ENCODE results near the gene CITED1.

CITED1 gene

DNA sequence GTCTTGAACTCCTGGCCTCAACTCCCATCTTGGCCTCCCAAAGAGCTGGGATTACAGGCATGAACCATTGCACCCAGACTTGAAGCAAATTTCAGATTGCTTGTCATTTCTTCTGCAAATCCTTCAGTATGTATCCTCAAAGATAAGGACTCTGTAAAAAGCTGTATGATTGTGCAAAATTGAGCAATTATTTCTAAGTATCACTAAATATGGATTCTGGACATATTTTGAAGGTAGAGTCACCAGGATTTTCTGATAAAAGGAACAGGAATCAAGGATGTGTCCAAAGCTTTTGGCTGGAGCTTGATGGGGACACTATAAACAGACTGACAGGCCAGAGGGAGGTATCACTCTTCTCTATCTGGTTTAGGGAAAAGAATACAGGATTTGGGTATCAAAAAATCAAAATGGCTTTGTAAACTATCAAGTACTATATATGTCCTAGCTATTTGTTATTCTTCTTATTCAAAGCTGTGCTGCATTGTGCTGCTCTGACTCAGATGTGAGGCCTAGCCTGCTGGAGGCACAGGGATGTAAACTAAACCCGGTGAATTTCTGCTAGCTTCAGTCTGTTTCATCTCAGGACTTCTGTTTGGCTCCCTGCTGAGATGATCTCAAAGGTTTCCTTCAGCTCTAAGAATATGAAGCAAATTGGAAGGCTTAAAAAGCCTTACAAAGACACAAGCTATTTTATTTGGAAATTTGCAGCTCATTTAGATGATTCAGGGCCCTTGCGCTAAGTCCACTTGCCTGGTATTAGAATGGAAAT is 36.9 kb downstream of the CITED1 start:
- H3K4me1 ChIP-seq (ENCODE audit: control insufficient read depth, low read length) = no peaks in the 10 kb centered on the region
- H3F3A ChIP-seq (ENCODE audit: control insufficient read depth, insufficient read depth) = peaks cover 41% of the 10 kb centered on the region
- H3K9me2 ChIP-seq (replicated peaks; ENCODE audit: control insufficient read depth, low read length) = no peaks in the 10 kb centered on the region
- H3K4me2 ChIP-seq (ENCODE audit: low read length) = no peak overlapping the region
- no peak overlapping the region for H3K4me3 ChIP-seq (ENCODE audit: low read length)
- TF ChIP-seq EZH2phosphoT487 (IDR thresholded peaks at IDR 0.05; ENCODE audit: borderline replicate concordance, low read length) (no peak), CTCF (IDR thresholded peaks at IDR 0.05; ENCODE audit: low read depth, low read length, poor library complexity, severe bottlenecking) (no peak)
- no peaks in the 10 kb centered on the region; the same call in 1 of the 2 replicates for H4K20me1 ChIP-seq (ENCODE audit: control insufficient read depth, insufficient read depth, low read depth, low read length)
- H3K27me3 ChIP-seq (ENCODE audit: control insufficient read depth, low read length) = no peaks in the 10 kb centered on the region
- no peaks in the 10 kb centered on the region for H3K9me3 ChIP-seq (ENCODE audit: control insufficient read depth, insufficient read depth, low read length)
- peaks cover 2% of the 10 kb centered on the region for H3K79me2 ChIP-seq (ENCODE audit: control insufficient read depth, low read length)
- H3K36me3 ChIP-seq (ENCODE audit: control insufficient read depth, low read length) = peaks cover 49% of the 10 kb centered on the region
- H3K27ac ChIP-seq (ENCODE audit: low read depth, low read length) = no peak overlapping the region

- no peaks in the 10 kb centered on the region for H3K9me2 ChIP-seq (replicated peaks; ENCODE audit: control insufficient read depth, low read length)
- TF ChIP-seq EZH2phosphoT487 (IDR thresholded peaks at IDR 0.05; ENCODE audit: borderline replicate concordance, low read length) = no peak
- no peak for TF ChIP-seq CTCF (IDR thresholded peaks at IDR 0.05; ENCODE audit: low read depth, low read length, poor library complexity, severe bottlenecking)
- peaks cover 19% of the 10 kb centered on the region for H3F3A ChIP-seq (ENCODE audit: control insufficient read depth, insufficient read depth)
- no peak overlapping the region for H3K4me3 ChIP-seq (ENCODE audit: low read length)
- no peak overlapping the region for H3K27ac ChIP-seq (ENCODE audit: low read depth, low read length)
- H3K4me2 ChIP-seq (ENCODE audit: low read length) = no peak overlapping the region
- H3K36me3 ChIP-seq (ENCODE audit: control insufficient read depth, low read length) = peaks cover 16% of the 10 kb centered on the region
- no peaks in the 10 kb centered on the region for H4K20me1 ChIP-seq (ENCODE audit: control insufficient read depth, insufficient read depth, low read depth, low read length)
- H3K79me2 ChIP-seq (ENCODE audit: control insufficient read depth, low read length) = no peaks in the 10 kb centered on the region
- H3K4me1 ChIP-seq (ENCODE audit: control insufficient read depth, low read length) = no peaks in the 10 kb centered on the region
- no peaks in the 10 kb centered on the region for H3K9me3 ChIP-seq (ENCODE audit: control insufficient read depth, insufficient read depth, low read length)
- H3K27me3 ChIP-seq (ENCODE audit: control insufficient read depth, low read length) = no peaks in the 10 kb centered on the region
These were observed 40.5 kb downstream of the CITED1 start for GRCh38 chrX:72265263-72265662.

GRCh38 chrX:72262077-72262476 is 43.6 kb downstream of the CITED1 start:
- H3K9me3 ChIP-seq (ENCODE audit: control insufficient read depth, insufficient read depth, low read length) = no peaks in the 10 kb centered on the region
- no peaks in the 10 kb centered on the region for H3F3A ChIP-seq (ENCODE audit: control insufficient read depth, insufficient read depth)
- H3K4me2 ChIP-seq (ENCODE audit: low read length) = no peak overlapping the region
- no peak overlapping the region for H3K4me3 ChIP-seq (ENCODE audit: low read length)
- H4K20me1 ChIP-seq (ENCODE audit: control insufficient read depth, insufficient read depth, low read depth, low read length) = no peaks in the 10 kb centered on the region
- no peaks in the 10 kb centered on the region for H3K79me2 ChIP-seq (ENCODE audit: control insufficient read depth, low read length)
- no peaks in the 10 kb centered on the region for H3K27me3 ChIP-seq (ENCODE audit: control insufficient read depth, low read length)
- TF ChIP-seq EZH2phosphoT487 (IDR thresholded peaks at IDR 0.05; ENCODE audit: borderline replicate concordance, low read length) (no peak), CTCF (IDR thresholded peaks at IDR 0.05; ENCODE audit: low read depth, low read length, poor library complexity, severe bottlenecking) (no peak)
- H3K9me2 ChIP-seq (replicated peaks; ENCODE audit: control insufficient read depth, low read length) = no peaks in the 10 kb centered on the region
- no peaks in the 10 kb centered on the region for H3K4me1 ChIP-seq (ENCODE audit: control insufficient read depth, low read length)
- H3K27ac ChIP-seq (ENCODE audit: low read depth, low read length) = no peak overlapping the region
- H3K36me3 ChIP-seq (ENCODE audit: control insufficient read depth, low read length) = no peaks in the 10 kb centered on the region

Data from DOHH2 (cell line).